Colon (tissue), 2 donors: Measurements from ENCODE around the gene NTM.

Source experiments
- FAIRE-seq: peaks from 2 replicates; lab custom pipeline; 2012; peaks lifted over from hg19 to GRCh38; lab: Jason Lieb, UNC
- donor health status: control.
- donor health status: control.

Gene NTM

DNA sequence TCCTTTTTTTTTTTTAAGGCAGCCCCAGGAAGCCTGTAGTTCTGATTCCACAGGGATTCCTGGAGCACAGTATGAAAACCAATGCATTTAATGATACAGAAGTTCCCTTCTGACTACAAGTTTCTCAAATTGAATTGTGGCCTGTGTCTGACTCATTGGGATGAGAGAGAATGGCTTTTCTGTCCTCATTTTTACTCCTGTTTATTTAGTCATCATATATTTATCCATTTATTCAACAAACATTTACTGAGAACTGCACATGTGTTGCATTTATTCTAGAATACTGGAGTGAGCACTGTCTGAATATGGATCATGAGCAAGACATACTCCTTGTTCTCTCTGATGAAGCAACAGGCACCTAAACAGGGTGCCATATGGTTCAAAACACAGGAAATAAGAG is 231.2 kb downstream of the NTM start:
- no peak for FAIRE-seq

GRCh38 chr11:131602431-131602830 is 232.0 kb downstream of the NTM start:
- no peak for FAIRE-seq

DNA sequence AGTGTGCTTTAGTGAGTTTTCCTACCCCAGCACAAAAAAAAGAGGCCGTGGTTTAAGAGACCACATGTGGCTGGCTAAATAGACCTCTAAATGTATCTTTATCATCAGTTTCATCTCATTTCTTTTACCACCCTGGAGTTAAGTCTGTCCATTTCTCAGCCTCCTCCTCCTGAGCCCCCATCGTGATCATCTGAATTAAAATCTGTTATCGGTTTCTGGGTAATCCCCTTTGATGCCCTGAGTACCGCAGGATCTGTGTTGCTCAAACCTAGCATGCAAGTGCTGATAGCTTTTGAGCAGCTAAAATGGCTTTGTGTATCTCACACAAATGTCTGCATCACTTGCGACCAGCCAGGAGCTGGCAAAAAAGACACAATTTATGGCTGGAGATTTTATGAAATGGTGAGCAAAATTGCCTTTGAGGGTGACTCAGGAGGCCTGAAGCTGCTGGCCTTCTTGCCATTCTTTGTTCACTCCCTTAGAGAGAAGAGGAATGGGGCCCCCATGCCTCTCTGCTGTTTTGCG is 236.5 kb downstream of the NTM start:
- FAIRE-seq, result no peak

- no peak for FAIRE-seq
Measured at GRCh38 chr11:131609337-131609736, 238.9 kb downstream of the NTM start.

GRCh38 chr11:131609921-131610320 is 239.5 kb downstream of the NTM start:
- FAIRE-seq, result no peak

GRCh38 chr11:131611322-131611721 is 240.9 kb downstream of the NTM start:
- no peak for FAIRE-seq

DNA sequence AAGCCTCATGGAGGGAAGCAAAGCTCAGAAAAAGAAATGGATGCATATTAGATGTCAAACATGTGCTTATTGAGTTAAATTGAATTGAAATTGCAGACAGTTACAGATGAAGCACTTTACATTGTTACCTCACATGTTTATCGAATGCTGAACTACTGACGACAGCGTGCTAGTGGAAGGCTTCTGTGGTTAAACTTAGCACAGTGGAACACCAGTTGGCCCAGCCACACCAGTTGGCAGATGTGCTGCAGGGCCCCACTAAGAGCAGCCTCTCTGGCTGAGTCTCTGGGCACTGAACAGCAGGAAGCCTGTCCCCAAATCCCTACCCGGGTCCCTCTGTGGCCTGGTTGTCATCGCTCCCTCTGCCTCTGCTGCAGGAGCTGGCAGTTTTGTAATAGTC is 242.1 kb downstream of the NTM start:
- FAIRE-seq, result no peak

DNA sequence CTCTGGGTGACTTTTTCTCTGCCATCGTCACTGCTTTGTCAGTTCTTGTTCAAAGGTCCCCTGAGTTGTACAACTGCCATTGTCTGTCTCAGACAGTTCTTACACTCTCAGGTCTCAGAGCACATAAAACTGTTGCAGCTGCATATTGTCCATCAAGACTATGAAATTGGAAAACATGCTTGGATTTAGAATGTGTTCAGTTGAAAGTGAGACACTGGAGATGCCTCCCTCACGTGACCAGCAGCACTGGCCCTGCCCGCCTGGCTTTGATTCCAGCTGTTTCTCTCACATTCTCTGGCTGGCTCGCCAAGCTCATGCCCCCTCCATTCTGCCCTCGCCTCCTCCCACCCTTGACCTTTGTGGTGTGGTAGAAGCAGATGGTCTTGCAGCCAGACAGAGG is 244.2 kb downstream of the NTM start:
- no peak for FAIRE-seq

GRCh38 chr11:131615611-131616010 is 245.2 kb downstream of the NTM start:
- no peak for FAIRE-seq

DNA sequence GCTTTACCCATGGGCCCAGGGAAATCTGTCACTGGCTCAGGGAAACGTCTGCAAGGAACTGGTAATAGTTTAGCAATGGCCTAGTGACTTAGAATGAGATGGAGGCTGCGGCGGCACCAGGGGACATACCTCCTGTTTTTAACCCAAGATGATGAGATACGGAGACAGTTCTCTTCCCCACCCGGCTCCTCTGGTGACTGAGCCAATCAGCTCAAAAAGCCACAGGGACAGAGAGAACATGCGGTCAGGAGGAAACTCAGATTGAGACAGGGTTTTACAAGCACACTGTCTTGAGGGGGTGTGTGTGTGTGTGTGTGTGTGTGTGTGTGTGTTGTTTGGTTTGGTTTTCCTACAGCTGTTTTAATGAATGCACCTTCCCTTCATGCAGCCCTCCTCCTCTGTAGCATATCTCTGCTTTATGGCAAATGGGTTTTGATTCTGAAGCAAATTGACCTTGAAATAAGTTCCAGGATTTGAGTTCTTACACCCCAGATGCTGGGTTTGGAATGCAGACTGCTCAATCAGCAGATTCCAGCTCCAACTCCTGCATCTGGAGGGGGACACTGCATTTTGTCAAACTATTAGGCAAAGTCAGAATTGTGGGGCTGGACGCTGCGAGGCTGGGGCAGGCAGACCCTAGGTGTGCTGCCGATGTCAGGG is 246.2 kb downstream of the NTM start:
- no peak for FAIRE-seq

DNA sequence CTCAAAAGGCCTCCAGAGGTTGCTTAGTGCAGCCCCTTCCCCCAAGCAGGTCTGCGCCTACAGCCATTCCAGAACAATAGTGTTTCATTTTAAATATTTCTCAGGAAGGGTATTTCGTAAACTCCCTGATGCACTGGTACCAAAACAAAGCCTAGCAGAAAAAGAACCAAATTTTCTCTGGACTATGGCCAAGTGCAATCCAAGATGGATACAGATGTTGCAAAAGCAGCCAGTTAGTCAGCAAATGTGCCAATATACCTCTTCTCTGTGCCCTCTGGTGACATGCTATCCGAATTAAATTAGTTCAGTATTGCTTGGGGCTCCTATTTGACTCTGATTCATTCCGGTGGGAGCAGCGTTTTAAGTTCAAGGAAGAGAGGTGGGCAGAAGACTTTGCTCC is 247.8 kb downstream of the NTM start:
- no peak for FAIRE-seq

DNA sequence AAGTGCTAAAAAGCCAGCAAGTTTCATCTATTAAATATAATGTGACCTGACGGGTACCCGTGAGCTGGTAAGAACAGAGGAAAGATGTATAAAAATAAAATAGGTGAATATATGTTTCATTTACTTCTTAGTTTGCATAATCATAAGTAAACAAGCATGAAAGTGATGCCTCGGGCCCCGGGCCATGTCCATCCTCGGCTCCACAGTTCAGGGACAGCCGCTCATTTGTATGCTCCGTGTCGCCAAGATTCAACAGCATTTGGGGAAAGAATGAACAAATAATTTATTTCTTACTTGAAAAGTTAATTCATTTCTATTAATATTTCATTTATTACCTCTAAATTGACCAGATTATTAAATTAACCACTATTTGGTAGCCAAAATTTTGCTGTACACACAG is 251.8 kb downstream of the NTM start:
- no peak for FAIRE-seq

DNA sequence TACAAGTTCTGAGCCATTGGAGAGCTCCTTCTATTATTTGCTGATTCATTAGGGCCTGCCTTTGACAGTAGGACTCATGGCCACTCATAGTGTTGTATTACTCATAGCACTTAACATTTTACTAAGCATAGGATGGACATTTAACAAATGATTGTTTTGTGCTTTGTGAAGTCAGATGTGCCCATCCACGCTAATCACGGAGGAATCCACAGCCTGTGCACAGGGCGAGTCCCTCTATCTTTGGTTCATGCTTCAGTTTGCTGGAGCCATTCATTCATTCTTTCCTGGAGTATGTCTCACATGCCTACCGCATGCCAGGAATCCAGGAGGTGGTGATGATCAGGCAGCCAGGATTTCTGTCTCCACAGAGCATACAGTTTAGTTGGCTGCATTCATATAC is 254.1 kb downstream of the NTM start:
- FAIRE-seq, result no peak

DNA sequence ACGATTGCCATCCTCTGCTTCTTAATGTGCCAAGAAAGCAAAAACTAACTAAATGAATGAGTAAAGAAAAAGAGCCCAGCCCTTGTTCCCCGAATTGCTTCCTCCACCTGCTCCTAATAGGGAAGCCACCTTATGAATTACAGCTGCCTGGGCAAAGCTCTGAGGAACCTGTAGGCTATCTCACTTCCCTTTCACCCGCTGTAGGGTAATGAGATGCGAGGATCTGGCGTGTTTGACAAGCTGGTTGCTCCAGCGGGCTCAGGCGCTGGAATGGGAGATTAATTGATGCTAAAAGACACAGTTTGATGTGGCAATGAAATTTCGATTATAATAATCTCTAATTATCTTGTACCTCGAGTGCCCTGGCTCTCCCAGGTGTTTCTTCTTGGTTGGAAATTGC is 256.4 kb downstream of the NTM start:
- FAIRE-seq, result no peak

- FAIRE-seq, result no peak
Measured at GRCh38 chr11:131628739-131629138, 258.3 kb downstream of the NTM start.

DNA sequence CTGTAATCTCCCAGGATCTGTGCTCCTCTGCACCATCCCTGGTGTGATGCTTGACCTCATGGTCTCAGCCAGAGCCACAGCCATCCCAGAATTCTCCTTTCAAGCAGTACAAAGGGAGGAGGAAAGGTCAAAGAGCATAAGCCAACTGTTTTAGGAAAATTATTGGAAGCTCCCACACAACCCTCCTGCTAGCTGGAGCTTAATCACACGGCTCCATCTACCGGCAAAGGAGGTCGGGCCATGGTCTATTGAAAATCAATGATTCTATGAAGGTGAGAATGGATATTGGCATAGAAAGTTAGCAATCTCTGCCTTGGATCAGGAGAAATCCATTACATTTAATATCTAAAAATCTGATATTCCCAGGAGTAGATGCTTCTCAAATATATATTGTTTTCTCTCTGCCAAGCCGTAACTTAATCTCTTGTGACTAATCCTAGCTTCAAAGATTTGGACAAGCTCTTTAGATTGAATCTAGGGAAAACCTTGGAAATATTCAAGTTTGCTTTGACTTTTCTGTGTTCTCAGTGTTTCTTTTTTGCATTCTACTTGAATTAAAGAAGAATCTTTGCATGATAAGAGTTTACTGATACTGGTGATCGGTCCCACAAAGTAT is 259.6 kb downstream of the NTM start:
- no peak for FAIRE-seq

- FAIRE-seq, result no peak
Measured at GRCh38 chr11:131632971-131633370, 262.6 kb downstream of the NTM start.

- FAIRE-seq, result no peak
Measured at GRCh38 chr11:131633921-131634715, 263.7 kb downstream of the NTM start.

DNA sequence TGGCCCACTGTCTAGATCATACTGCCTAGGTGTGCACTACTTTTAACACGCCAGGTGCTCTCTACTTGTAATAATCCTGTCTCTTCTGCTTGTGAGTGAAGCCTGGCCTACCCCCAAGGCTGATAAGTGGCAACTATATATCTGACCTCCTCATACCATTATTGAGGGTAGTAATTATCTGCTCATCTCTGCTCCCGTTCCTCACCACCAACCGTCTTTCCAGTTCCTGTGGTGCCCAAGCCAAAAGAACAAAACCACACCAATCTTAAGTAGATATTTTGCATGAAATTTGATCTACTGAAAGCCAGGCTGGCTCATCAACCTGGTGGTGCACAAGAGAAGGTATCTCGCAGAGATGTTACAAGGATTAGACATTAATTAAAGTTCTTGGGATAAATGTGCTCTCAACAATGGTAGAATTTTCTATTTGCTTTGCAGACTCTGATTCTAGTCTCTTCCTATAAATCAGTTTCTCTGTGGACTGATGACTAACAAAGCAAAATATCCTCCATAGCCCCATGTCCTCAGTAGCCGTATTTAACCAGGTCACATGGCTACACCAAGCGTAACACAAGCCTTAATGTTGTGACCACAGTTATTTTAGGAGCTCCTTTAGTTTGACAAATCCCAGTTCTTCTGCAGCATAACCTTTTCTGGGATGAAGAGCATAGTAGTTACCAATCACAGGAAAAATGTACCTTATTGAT is 267.2 kb downstream of the NTM start:
- no peak for FAIRE-seq

DNA sequence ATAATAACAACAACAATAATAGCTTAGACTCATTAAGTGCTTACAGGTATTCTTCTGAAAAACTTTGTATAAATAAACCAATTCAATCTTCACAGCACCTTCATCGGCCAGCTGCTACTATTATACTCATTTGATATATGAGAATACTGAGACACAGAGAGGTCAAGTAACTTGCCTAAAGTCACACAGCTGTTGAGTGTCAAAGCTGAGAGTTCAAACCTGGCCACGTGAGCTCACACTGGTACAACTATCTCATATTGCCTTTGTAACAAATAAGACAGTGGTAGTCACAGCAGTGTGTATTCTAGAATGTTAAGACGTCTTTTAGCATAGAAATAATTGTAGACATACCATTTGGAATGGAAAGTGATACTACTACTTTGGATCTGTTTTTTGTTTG is 268.5 kb downstream of the NTM start:
- FAIRE-seq, result no peak

- FAIRE-seq, result no peak
Measured at GRCh38 chr11:131640320-131640719, 269.9 kb downstream of the NTM start.

DNA sequence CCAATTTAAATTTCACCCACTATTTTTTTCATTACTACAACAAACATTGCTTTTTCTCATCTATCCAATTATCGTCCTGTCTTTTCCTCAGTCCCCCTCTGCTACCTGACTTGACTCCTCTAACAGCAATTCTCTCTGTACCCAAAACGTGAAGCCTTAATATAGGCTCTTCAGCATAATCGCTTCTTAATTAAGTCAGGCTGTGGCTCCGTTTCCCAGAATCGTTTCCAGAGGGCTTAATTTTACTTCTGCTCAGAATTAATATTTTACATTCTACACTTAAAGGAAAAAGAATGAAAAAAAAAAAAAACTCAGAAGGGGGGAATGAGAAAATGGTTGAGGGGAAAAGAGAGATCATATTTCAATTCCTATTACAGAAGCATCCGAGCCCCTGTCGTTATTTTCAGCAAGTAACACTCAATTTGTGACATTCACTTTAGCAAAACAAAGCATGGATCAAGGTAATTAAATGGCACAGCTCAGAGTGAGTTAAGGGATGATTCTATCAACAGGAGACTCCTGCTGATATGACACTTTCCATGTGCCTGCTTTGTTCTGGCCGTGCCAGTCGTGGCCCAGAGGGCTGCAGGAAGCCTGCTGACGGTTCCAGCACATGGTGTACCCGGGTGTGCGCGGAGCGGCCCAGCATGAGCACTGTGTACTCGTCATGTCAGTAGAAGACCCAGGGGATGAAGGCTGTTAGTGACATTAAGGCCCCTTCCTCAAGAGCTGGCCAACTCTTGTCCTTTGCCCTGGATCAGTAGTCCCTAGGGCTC is 272.5 kb downstream of the NTM start:
- no peak for FAIRE-seq
